ENCODE data around the gene DUSP5. TPM values are rescaled to one million over a fixed set of nuclear protein-coding genes. Genes with fewer than 3 reads are reported as not detected.

DUSP5 gene
- total and polyA plus RNA-seq, 3 donors from 2014 or later, result 42.7 to 57.5 (median 42.8) TPM

DNA sequence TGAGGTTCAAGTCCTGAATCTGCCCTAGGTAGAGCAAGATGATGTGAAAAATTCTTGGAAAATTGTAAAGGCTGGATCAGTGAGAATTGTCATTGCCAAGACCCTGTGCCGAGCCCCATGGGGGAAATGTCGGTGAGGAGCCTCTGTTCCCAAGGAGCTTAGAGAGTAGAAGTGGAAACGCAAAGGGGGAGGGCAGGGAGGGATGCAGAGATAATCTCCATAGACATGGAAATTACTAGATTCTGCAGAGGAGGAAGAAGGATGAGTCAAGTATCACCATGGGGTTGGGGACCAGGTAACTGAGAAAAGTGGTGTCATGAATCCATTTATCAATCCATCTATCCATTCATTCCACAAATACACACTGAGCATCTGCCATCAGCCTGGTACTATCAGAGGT lies 26.0 kb downstream of the DUSP5 start:
- no peak for DNase-seq
- Histone ChIP-seq H3K9me3 (no peaks in the 10 kb centered on the region), H3K36me3 (ENCODE audit: low read depth, missing control alignments) (no peaks in the 10 kb centered on the region), H3K4me3 (no peak overlapping the region), H3K27me3 (no peaks in the 10 kb centered on the region), H3K27ac (no peak overlapping the region), H3K4me1 (no peaks in the 10 kb centered on the region)
- 81 to 89% methylated on average over 3 of the region's 3 CpGs for WGBS, 2 donors
- intact Hi-C loops (cut with DNase I; ENCODE audit: low total_unique reads), result no loop called here
- TF ChIP-seq POLR2A (IDR thresholded peaks at IDR 0.05), result no peak
- TF ChIP-seq, protein P1, sequence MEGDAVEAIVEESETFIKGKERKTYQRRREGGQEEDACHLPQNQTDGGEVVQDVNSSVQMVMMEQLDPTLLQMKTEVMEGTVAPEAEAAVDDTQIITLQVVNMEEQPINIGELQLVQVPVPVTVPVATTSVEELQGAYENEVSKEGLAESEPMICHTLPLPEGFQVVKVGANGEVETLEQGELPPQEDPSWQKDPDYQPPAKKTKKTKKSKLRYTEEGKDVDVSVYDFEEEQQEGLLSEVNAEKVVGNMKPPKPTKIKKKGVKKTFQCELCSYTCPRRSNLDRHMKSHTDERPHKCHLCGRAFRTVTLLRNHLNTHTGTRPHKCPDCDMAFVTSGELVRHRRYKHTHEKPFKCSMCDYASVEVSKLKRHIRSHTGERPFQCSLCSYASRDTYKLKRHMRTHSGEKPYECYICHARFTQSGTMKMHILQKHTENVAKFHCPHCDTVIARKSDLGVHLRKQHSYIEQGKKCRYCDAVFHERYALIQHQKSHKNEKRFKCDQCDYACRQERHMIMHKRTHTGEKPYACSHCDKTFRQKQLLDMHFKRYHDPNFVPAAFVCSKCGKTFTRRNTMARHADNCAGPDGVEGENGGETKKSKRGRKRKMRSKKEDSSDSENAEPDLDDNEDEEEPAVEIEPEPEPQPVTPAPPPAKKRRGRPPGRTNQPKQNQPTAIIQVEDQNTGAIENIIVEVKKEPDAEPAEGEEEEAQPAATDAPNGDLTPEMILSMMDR (IDR thresholded peaks at IDR 0.05), result no peak

DNA sequence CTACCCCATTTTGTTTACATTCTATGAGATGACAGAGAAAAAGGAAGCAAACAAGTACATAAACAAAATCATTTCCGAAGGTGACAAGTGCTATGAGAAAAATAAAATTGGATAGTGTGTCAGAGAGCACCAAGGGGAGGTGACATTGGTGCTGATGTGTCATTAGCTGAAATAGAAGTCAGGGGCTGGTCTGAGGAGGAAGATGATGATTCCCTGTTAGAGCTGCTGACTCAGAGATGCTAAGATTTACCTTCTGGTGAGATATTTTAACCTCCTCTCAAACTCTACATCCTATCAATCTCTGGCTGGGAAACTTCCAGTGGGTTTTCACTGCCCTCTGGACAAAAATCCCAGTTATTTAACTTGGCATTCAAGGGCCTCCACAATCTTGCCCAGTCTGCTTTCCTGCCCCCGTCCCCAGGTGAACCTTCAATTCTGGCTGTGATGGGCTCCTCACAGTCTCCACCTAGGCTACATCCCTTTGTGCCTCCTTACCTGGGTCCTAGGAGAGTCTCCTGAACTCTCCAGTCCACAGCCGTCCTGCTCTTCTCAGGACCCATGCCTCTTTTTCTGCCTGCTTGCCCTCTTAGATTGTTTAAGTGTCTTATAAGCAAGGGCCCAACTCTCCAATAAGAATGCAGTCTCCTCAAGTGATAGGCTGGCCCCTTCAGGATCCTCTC lies 26.6 kb downstream of the DUSP5 start:
- Histone ChIP-seq H3K4me3 (no peak overlapping the region), H3K36me3 (ENCODE audit: low read depth, missing control alignments) (no peaks in the 10 kb centered on the region), H3K27ac (no peak overlapping the region), H3K4me1 (no peaks in the 10 kb centered on the region), H3K27me3 (no peaks in the 10 kb centered on the region), H3K9me3 (no peaks in the 10 kb centered on the region)
- 89% methylated on average over 3 of the region's 3 CpGs for WGBS, 2 donors
- intact Hi-C loops (cut with DNase I; ENCODE audit: low total_unique reads), result no loop called here
- TF ChIP-seq, protein P1 (IDR thresholded peaks at IDR 0.05), result no peak
- no peak for TF ChIP-seq POLR2A (IDR thresholded peaks at IDR 0.05)
- no peak for DNase-seq

DNA sequence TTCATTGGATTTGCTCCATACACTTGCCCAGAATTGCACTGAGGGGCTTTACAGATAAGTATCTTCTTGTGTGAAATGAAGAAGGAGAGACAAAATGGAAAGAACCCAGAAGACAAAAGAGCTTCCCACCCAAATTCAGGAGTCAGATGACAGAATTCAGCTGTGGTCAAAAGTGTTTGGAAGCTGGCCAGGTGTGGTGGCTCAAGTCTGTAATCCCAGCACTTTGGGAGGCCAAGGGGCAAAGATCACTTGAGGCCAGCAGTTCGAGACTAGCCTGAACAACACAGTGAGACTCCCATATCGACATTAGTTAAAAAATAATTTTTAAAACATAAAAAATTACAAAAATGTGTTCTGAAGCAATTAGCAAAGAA lies 27.1 kb downstream of the DUSP5 start:
- no peaks in the 10 kb centered on the region for H3K36me3 ChIP-seq (ENCODE audit: low read depth, missing control alignments)
- H3K27ac ChIP-seq, result no peak overlapping the region
- H3K4me1 ChIP-seq, result no peaks in the 10 kb centered on the region
- H3K27me3 ChIP-seq, result no peaks in the 10 kb centered on the region
- H3K4me3 ChIP-seq, result no peak overlapping the region
- intact Hi-C loops (cut with DNase I; ENCODE audit: low total_unique reads), result no loop called here
- WGBS, 2 donors, result 80 to 83% methylated on average over 2 of the region's 2 CpGs
- no peaks in the 10 kb centered on the region for H3K9me3 ChIP-seq
- DNase-seq, result no peak
- no peak for TF ChIP-seq POLR2A (IDR thresholded peaks at IDR 0.05)
- TF ChIP-seq, protein P1 (IDR thresholded peaks at IDR 0.05), result no peak

DNA sequence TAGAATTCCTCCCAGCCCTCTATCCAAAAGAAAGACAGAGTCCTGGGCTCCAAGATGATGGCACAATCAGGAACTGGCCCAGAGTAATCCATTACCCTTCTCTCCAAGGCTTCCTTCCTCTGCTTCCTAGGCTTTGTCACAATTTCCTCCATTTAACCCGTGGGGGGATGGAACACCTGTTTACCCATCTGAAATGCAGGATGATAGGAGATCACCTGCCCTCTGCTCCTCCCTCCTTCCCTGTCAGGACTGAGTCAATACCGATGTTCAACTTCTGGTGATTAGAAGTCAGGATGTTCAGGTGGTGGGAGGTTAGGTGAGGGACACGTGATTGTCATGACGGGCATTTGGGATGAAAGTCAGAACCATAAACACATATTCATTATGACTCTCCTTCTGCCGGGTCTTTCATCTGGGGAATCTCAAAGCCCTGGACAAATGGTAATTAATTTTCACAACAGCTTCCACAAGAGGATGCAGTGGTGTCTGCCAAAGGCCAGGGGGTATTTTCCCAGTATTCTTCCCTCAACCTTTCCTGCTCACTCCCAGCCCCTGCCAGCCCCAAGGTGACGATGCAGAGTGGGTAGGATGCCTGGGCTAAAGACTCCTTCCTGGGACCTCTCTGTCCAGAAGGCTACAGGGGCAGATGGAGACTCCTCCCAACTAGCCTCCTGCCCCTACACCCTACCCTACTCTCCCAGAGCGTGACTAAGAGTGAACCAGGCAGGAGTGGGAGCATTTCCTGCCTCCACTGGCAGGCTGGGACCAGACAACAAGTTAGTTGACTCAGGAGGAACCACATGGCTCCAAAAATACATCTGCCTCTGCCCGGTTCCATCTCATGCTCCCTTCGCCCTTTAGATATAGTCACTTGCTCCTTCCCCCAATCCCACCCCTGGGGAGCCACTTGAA lies 27.9 kb downstream of the DUSP5 start:
- Histone ChIP-seq H3K27me3 (no peaks in the 10 kb centered on the region), H3K4me1 (no peaks in the 10 kb centered on the region), H3K4me3 (no peak overlapping the region), H3K36me3 (ENCODE audit: low read depth, missing control alignments) (no peaks in the 10 kb centered on the region), H3K27ac (no peak overlapping the region), H3K9me3 (no peaks in the 10 kb centered on the region)
- no peak for DNase-seq
- intact Hi-C loops (cut with DNase I; ENCODE audit: low total_unique reads), result no loop called here
- TF ChIP-seq, protein P1 (IDR thresholded peaks at IDR 0.05), result no peak
- no peak for TF ChIP-seq POLR2A (IDR thresholded peaks at IDR 0.05)
- 67 to 78% methylated on average over 9 of the region's 9 CpGs for whole genome bisulfite sequencing, 2 donors
